Kidney epithelial cell (primary cell): ENCODE results near the gene NR5A2. TPM values are rescaled to one million over a fixed set of nuclear protein-coding genes. Genes with fewer than 3 reads are reported as not detected.

Source experiments
- DNase-seq: peaks from one replicate; pipeline ENCODE4 v3.0.0-alpha.2; 2010; ENCODE audit warnings: low read depth
- H3K27me3 ChIP-seq: 2 replicates; pipeline ENCODE4 v1.6.0; 2011; ENCODE audit warnings: low read length; ENCODE audit not compliant: control insufficient read depth, insufficient read depth
- H3K36me3 ChIP-seq: 2 replicates; pipeline ENCODE4 v1.5.1; 2011; ENCODE audit warnings: low read length; ENCODE audit not compliant: control insufficient read depth, insufficient read depth
- H3K4me3 ChIP-seq: 2 replicates; pipeline ENCODE4 v1.5.1; 2011; ENCODE audit warnings: low read depth, mild to moderate bottlenecking, control low read depth, low read length
- CTCF ChIP-seq: IDR thresholded peaks from 2 replicates; pipeline ENCODE4 v1.5.1; 2011; ENCODE audit warnings: mild to moderate bottlenecking, moderate library complexity, low read length, control low read depth, inconsistent platforms; ENCODE audit not compliant: insufficient read depth, poor library complexity, severe bottlenecking
- total RNA-seq: library from RNA; depleted of rRNA; stranded (reverse); fragments of >200 nt; gene quantifications from 2 replicates; pipeline ENCODE4 v1.2.3, GENCODE V29; 2015

NR5A2 gene
- total RNA-seq, 1 donor from 2014 or later, result not detected

- DNase-seq, result no peak
- TF ChIP-seq CTCF, result peak; percentile 28
- H3K27me3 ChIP-seq, result no peaks in the 10 kb centered on the region
- no peak overlapping the region for H3K4me3 ChIP-seq
- no peaks in the 10 kb centered on the region for H3K36me3 ChIP-seq
Observed at GRCh38 chr1:200090252-200091159, 63.0 kb downstream of the NR5A2 start.

- Histone ChIP-seq H3K4me3 (no peak overlapping the region), H3K27me3 (no peaks in the 10 kb centered on the region), H3K36me3 (no peaks in the 10 kb centered on the region)
- no peak for DNase-seq
- TF ChIP-seq CTCF, result no peak
Observed at GRCh38 chr1:200095057-200095577, 67.6 kb downstream of the NR5A2 start.

GRCh38 chr1:200096774-200097173 lies 69.3 kb downstream of the NR5A2 start:
- no peak for DNase-seq
- Histone ChIP-seq H3K4me3 (no peak overlapping the region), H3K27me3 (no peaks in the 10 kb centered on the region), H3K36me3 (no peaks in the 10 kb centered on the region)
- TF ChIP-seq CTCF, result no peak

- no peak overlapping the region for H3K4me3 ChIP-seq
- H3K27me3 ChIP-seq, result no peaks in the 10 kb centered on the region
- H3K36me3 ChIP-seq, result no peaks in the 10 kb centered on the region
- no peak for DNase-seq
- TF ChIP-seq CTCF, result no peak
Observed at GRCh38 chr1:200099040-200099439, 71.5 kb downstream of the NR5A2 start.

GRCh38 chr1:200103966-200104583 lies 76.6 kb downstream of the NR5A2 start:
- Histone ChIP-seq H3K4me3 (no peak overlapping the region), H3K36me3 (no peaks in the 10 kb centered on the region), H3K27me3 (no peaks in the 10 kb centered on the region)
- no peak for DNase-seq
- TF ChIP-seq CTCF, result no peak
